RWPE2 (cell line): ENCODE measurements around the gene SYVN1.
"Not testable (repeated sequence)": the region's sequence is repeated elsewhere in the genome, so short reads cannot be mapped to it uniquely, and the experiment has no call there.

Experiments
- ATAC-seq: fragments of 200-7000 bp; cut with Tn5 transposase; 3 replicates; pipeline ENCODE4 v1.9.1; 2021; ENCODE audit warnings: low read depth
- DNase-seq: peaks from one replicate; pipeline ENCODE4 v3.0.0-alpha.2; 2020; ENCODE audit warnings: low spot score
- H3K27ac ChIP-seq: fragments of 450-650 bp; 2 replicates; pipeline ENCODE4 v1.5.1; 2017; ENCODE audit warnings: mild to moderate bottlenecking; ENCODE audit not compliant: poor library complexity, severe bottlenecking
- H3K27me3 ChIP-seq: fragments of 250-450 bp; sonication (Bioruptor Pico); 2 replicates; pipeline ENCODE4 v1.5.1; 2021; ENCODE audit warnings: mild to moderate bottlenecking, moderate library complexity; ENCODE audit not compliant: insufficient read depth, poor library complexity, severe bottlenecking
- H3K36me3 ChIP-seq: fragments of 250-450 bp; sonication (Bioruptor Pico); 2 replicates; pipeline ENCODE4 v1.5.1; 2020; ENCODE audit warnings: low read depth, mild to moderate bottlenecking, moderate library complexity
- H3K4me1 ChIP-seq: fragments of 250-450 bp; sonication (Bioruptor Pico); 2 replicates; pipeline ENCODE4 v1.5.1; 2021; ENCODE audit warnings: mild to moderate bottlenecking, moderate library complexity; ENCODE audit not compliant: insufficient read depth, poor library complexity, severe bottlenecking
- H3K4me3 ChIP-seq: fragments of 250-450 bp; sonication (Bioruptor Pico); 2 replicates; pipeline ENCODE4 v1.5.1; 2021; ENCODE audit warnings: mild to moderate bottlenecking, moderate library complexity; ENCODE audit not compliant: severe bottlenecking
- H3K9me3 ChIP-seq: fragments of 250-450 bp; sonication (Bioruptor Pico); 2 replicates; pipeline ENCODE4 v1.5.1; 2021; ENCODE audit warnings: mild to moderate bottlenecking, moderate library complexity; ENCODE audit not compliant: severe bottlenecking
- CTCF ChIP-seq: fragments of 450-650 bp; IDR thresholded peaks from one replicate; pipeline ENCODE4 v1.5.1; 2017; ENCODE audit warnings: mild to moderate bottlenecking, moderate library complexity; ENCODE audit not compliant: poor library complexity, severe bottlenecking

SYVN1 gene

GRCh38 chr11:65121447-65121864, 12.9 kb downstream of the SYVN1 start:
- H3K4me1 ChIP-seq, result peaks cover 9% of the 10 kb centered on the region
- no peaks in the 10 kb centered on the region for H3K9me3 ChIP-seq
- TF ChIP-seq CTCF, result no peak
- peak overlapping the region; percentile 80 for H3K4me3 ChIP-seq
- ATAC-seq (no peak), DNase-seq (no peak)
- peaks cover 73% of the 10 kb centered on the region for H3K36me3 ChIP-seq
- no peaks in the 10 kb centered on the region for H3K27me3 ChIP-seq
- H3K27ac ChIP-seq, result peak overlapping the region; percentile 66

- DNase-seq, result no peak
- H3K4me1 ChIP-seq, result peaks cover 13% of the 10 kb centered on the region
- H3K4me3 ChIP-seq, result peak overlapping the region; percentile 80
- ATAC-seq, result no peak
- H3K27ac ChIP-seq, result peak overlapping the region; percentile 66
- H3K27me3 ChIP-seq, result no peaks in the 10 kb centered on the region
- peaks cover 73% of the 10 kb centered on the region for H3K36me3 ChIP-seq
- H3K9me3 ChIP-seq, result no peaks in the 10 kb centered on the region
- no peak for TF ChIP-seq CTCF
These were observed 13.5 kb downstream of the SYVN1 start for GRCh38 chr11:65120831-65121230.

- no peak for ATAC-seq
- Histone ChIP-seq H3K4me3 (no peak overlapping the region), H3K27me3 (no peaks in the 10 kb centered on the region), H3K36me3 (peaks cover 66% of the 10 kb centered on the region), H3K4me1 (peaks cover 13% of the 10 kb centered on the region), H3K27ac (no peak overlapping the region), H3K9me3 (no peaks in the 10 kb centered on the region)
- DNase-seq, result no peak
- TF ChIP-seq CTCF, result no peak
These were observed 14.7 kb downstream of the SYVN1 start for GRCh38 chr11:65119670-65119995.

- peaks cover 13% of the 10 kb centered on the region for H3K4me1 ChIP-seq
- not testable (repeated sequence) for H3K27ac ChIP-seq, DNase-seq, H3K9me3 ChIP-seq, H3K27me3 ChIP-seq, H3K4me3 ChIP-seq, ATAC-seq
- H3K36me3 ChIP-seq, result peaks cover 60% of the 10 kb centered on the region
These were observed 15.2 kb downstream of the SYVN1 start for GRCh38 chr11:65118891-65119669.

DNA sequence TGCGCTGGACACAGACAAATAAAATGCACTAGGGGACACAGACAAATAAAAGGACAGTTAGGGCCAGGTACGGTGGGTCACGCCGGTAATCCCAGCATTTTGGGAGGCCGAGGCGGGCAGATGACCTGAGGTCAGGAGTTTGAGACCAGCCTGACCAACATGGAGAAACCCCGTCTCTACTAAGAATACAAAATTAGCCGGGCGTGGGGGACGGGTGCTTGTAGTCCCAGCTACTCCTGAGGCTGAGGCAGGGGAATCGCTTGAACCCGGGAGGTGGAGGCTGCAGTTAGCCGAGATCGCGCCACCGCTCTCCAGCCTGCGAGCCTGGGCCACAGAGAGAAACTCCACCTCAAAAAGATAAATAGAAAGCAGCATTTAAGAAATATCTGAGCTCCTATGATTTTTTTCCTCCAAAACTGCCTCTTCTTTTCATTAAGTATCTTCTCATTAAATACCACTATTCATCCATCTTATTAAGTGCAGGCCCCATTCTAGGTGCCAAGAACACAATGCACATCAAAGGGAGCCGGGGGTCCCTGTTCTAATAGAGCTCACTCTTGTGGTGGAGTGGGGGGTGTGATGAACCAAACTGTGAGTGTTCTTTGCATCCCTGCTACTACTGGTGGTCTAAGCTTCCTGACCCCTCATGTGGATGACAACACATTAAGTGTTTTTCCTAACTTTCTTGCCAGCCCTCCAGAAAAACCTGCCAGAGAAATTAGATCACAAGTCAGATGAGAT, 16.1 kb downstream of the SYVN1 start:
- ATAC-seq, result no peak
- Histone ChIP-seq H3K27me3 (no peaks in the 10 kb centered on the region), H3K9me3 (no peaks in the 10 kb centered on the region), H3K27ac (no peak overlapping the region), H3K4me1 (peaks cover 12% of the 10 kb centered on the region), H3K4me3 (no peak overlapping the region), H3K36me3 (peaks cover 52% of the 10 kb centered on the region)
- no peak for DNase-seq
- TF ChIP-seq CTCF, result peak; percentile 69
